SIG-M5 treated with dmso at 0.1 percent for 504 hours (cell line): ENCODE results near the gene HTT.

Experiments used
- DNase-seq: peaks from one replicate; lab custom pipeline; 2025; ENCODE audit not compliant: unreplicated experiment; lab: John Stamatoyannopoulos, UW

The HTT gene

GRCh38 chr4:3286335-3287175 is 212.1 kb downstream of the HTT start:
- DNase-seq = peak; percentile 90

GRCh38 chr4:3287271-3287971 is 212.9 kb downstream of the HTT start:
- DNase-seq = no peak

- no peak for DNase-seq
Observed at GRCh38 chr4:3287972-3288570, 213.6 kb downstream of the HTT start.

GRCh38 chr4:3288571-3289094 is 214.2 kb downstream of the HTT start:
- no peak for DNase-seq

GRCh38 chr4:3290476-3290875 is 216.0 kb downstream of the HTT start:
- DNase-seq = no peak

GRCh38 chr4:3290889-3291321 is 216.4 kb downstream of the HTT start:
- DNase-seq = no peak

- DNase-seq = no peak
Observed at GRCh38 chr4:3291411-3291968, 217.0 kb downstream of the HTT start.

GRCh38 chr4:3291969-3292570 is 217.6 kb downstream of the HTT start:
- DNase-seq = no peak

- DNase-seq = peak; percentile 82
Observed at GRCh38 chr4:3292571-3293400, 218.3 kb downstream of the HTT start, which contains the start of gene RGS12. Gene RGS12, plus strand, starts transcription at chr4:3293021. Its CDS starts 23,150 bp downstream, at chr4:3316171.
